HG02852 (cell line): ENCODE results near the gene ZKSCAN8.
A peak's percentile ranks its signal among the peaks of the same experiment; 100 is the strongest.

ENCODE experiments used
- ATAC-seq: cut with Tn5 transposase; IDR thresholded peaks from one replicate; pipeline ENCODE4 v1.9.1; 2021; ENCODE audit warnings: mild to moderate bottlenecking, moderate library complexity; ENCODE audit not compliant: unreplicated experiment

Gene ZKSCAN8

GRCh38 chr6:28137505-28137981 is 4.1 kb upstream of the ZKSCAN8 start:
- peak; percentile 25 for ATAC-seq

DNA sequence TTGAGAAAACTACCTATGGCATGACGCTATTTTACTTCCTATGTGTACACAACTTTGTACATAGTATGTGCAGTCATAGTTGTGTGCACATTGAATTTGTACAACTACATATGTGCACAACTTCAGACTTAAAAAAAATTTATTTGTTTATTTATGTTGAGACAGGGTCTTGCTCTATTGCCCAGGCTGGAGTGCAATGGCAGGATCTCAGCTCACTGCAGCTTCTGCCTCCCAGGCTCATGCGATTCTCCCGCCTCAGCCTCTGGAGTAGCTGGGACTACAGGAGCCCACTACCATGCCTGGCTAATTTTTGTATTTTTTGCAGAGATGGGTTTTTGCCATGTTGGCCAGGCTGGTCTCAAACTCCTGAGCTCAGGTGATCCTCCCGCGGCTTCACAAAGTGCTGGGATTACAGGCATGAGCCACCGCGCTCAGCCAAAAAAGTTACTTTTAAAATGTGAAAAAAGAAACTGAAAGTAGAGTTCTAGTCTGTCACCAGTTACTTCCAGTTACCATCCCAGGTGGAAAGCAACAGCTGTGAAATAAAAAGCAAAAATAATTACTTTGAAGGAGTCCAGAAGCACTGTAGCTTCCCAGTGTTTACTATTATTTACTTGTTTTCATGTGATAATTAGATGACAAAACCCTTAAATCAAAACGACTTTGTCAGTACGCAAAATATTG is 1.7 kb upstream of the ZKSCAN8 start:
- no peak for ATAC-seq

- ATAC-seq, result no peak
Measured at GRCh38 chr6:28140616-28141015, 1.1 kb upstream of the ZKSCAN8 start.

DNA sequence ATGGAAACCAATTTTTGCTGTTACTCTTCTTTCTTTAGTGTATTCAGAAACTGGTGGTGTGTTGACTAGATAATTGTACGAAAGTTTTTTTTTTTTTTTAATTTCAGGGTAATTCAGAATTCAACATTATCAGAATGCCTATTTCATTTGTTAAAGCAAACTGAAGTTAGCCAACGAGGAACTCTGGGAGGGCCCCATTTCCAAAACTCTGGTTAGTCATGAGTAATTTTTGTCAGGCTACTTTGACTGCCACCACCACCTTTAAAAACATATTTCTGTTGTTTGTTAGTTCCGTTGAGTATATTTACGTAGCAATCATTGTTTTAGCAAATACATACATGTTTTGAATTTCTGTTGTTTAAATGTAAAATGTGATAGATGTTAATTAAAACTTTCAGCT is 763 bp downstream of the ZKSCAN8 start:
- no peak for ATAC-seq

- ATAC-seq, result no peak
Measured at GRCh38 chr6:28145231-28145630, 3.5 kb downstream of the ZKSCAN8 start.

DNA sequence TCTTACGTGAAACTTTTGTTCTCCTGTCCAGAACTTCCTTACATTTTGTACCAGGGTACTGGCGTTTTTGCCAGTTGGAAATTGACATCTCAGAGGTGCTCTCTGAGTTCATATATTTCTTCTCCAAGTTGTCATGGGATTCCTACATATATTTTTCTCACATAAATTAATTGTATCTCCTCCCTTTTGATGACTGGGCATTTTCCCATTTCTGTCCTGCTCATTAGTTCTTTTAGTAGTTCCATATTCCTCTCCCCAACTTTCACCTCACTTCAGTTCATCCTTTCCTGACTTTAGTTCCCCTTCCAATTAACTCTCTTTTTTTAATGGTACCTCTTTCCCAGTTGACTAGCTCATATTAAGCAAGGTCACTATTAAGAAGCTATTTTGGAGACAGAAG is 10.8 kb downstream of the ZKSCAN8 start:
- no peak for ATAC-seq

- ATAC-seq, result no peak
Measured at GRCh38 chr6:28153546-28153945, 11.9 kb downstream of the ZKSCAN8 start.

DNA sequence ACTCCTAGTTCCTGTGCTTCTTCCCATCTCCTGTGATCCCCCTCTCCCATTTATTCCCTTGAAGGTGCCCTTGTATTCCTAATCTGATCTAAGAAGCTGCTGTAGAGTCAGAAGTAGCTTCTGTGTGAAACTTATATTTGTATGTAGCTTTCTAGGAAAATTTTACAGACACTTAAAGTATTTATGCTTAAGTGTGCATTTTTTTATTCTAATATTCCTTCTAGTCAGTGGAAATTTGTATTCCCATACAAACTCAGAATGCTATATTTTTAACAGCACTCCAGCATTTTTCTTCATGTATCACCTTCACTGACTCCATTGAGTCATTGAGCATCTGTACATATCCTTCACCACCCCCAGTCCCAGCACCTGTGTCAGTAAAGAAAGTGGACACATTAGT is 12.7 kb downstream of the ZKSCAN8 start:
- ATAC-seq, result no peak

DNA sequence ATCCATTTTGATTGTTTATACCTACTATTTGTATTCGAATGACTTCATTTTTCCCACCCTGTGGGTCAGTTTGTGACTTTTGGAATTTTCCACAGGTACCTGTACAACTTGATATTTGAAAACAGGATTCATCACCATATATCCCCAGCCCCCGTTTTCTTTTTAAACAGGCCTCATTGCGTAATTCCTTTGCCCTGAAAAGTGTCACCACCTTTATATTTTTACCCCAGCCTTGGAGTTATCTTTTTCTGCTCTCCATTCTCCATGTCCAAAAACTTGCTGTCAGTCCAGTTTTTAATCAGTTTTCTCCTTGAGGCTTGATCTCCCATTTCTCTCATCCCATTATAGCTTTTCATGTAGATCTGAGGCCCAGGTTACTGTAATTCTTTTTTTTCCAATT is 16.6 kb downstream of the ZKSCAN8 start:
- ATAC-seq, result no peak

DNA sequence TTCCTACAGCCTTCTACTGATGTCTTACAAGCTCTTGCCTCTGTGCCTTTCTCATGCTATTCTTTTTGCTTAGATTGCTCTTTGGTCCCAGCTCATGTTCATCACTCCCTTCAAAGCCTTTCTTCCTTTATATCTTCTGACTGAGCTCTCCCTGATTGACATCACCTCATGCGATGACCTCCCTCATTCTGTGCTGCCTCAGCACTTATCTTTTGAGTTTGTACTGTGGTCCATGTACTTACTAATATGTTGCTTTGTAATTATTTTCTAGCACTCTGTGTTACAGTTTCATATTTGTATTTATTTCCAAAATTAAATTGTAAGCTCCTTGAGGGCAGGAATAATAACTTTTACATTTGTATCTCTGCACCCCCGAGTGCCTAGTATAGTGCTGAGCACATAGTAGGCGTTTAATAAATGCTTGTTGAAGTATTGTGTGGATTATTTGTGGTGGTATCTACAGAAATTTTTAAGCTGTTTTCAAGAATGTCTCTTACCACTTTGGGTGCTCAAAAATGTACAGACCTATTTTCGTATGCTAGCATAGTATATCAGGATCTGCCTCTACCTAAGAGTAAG is 17.4 kb downstream of the ZKSCAN8 start:
- ATAC-seq, result no peak

DNA sequence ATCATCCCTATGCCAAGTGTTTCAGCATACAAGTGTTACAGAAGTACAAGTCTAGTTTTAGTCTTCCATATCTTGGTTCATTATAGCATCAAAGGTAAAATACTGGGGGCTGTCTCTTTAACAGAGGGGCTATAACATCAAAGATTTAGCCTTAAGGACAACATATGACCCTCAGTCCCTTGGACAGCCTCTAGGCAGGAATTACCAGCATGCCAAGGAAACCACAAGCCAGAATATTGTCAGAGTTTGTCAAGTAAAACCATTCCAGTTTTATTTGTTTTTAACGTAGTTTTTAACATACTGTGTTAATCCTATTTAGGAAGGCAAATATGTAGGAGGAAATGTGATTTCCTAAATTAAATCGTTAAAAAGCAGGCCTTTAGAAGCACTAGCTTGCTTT is 18.6 kb downstream of the ZKSCAN8 start:
- no peak for ATAC-seq

DNA sequence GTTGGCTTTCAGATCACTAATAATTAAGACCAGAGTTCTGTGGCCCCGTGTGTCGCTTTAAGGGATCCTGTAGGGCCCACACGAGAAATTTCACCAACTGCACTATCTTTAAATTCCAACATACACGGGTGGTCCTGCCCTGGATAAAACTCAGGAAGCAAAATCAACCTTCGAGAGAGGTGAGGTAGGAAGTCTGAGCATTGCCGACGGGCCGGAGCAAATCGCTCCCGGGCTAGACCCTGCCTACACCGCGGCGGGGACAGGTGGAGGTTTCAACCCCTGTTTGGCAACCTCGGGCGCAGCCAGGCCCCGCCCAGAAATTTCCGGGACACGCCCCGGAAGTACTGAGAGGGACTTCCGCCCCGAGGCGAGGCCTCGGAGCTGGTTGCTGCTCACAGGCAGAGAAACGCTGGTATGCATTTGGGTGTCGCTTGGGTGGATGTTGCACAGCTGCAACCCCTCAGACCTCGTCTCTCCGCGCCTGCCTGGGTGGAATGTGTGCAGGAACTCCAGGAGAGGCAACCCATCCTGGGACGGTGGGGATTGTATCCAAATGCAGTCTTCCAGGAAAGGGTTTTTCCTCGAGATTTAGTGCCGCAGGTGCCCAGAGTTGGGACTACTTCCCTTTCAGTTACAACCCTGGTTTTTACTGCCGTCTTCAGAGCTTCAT is 19.9 kb downstream of the ZKSCAN8 start:
- peak; percentile 97 for ATAC-seq

DNA sequence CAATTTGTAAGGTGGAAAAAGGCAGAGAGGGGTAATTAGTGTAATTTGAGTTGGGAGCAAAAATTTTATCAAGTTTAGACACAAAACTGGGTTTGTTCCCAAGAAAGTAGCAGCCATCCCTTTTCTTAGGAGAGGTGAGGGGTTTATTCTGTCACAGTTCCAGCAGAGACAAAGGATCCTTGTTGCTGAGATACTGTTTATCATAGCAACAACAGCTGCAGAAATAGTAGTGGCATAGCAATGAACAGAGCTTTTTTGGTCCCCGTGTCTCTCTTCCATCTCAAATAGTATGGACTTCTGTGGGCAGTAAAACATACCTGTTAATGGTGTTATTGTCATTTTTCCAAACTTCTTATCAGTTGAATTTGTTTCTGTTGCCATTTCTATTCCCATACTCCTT is 23.9 kb downstream of the ZKSCAN8 start:
- ATAC-seq, result no peak

- ATAC-seq, result no peak
Measured at GRCh38 chr6:28167068-28167467, 25.4 kb downstream of the ZKSCAN8 start.

GRCh38 chr6:28167926-28168325 is 26.2 kb downstream of the ZKSCAN8 start:
- no peak for ATAC-seq

GRCh38 chr6:28171271-28171670 is 29.6 kb downstream of the ZKSCAN8 start:
- no peak for ATAC-seq

DNA sequence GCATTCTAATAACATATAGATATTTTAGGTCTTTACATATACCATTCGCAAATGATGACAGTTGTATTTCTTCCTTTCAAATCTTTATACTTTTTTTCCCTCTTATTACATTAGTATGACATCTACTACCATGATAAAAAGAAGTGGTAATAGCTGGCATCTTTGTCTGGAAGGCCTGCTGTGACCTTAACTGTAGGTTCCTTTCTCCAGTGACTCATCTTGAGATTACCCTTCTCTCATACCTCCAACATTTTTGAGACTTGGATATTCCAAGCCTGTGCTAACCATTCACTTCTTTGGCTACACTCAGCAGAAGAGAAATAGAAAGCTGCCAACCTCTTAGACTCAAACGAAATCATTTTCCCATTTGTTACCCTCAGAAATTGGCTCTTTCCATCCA is 30.3 kb downstream of the ZKSCAN8 start:
- ATAC-seq, result no peak

DNA sequence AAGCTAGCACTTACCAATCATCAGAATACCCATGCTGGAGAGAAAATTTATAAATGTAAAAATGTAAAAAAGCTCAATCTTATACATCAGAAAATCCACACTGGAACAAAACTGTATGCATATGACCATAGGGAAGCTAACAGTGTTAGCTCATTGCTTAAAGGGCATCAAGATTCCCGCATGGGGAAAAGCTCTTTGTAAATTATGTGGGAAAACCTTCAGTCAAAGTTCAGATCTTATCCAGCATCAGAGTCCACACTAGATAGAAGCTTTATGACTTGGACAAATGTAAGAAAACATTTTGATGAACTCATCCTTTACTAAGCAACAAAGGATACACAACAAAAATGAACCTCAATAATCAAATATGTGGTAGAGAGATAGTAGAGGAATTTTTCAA is 34.7 kb downstream of the ZKSCAN8 start:
- ATAC-seq, result no peak

DNA sequence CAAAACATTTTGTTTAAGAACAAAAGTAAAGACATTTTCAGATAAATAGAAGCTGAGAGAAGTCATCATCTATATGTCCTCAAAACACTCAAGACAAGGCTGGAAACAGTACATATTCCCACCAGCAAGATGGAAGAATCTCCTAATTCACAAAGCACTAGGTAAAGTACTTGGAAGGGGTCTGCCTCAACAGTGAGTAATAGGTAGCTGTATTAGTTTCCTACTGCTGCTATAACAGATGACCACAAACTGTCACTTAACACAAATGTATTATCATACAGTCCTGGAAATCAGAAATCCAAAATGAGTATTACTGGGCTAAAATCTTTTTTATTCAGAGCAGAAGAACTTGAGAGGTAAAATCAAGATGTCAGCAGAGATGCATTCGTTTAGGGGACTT is 40.6 kb downstream of the ZKSCAN8 start:
- no peak for ATAC-seq

GRCh38 chr6:28188111-28188979 is 46.7 kb downstream of the ZKSCAN8 start:
- ATAC-seq, result no peak

DNA sequence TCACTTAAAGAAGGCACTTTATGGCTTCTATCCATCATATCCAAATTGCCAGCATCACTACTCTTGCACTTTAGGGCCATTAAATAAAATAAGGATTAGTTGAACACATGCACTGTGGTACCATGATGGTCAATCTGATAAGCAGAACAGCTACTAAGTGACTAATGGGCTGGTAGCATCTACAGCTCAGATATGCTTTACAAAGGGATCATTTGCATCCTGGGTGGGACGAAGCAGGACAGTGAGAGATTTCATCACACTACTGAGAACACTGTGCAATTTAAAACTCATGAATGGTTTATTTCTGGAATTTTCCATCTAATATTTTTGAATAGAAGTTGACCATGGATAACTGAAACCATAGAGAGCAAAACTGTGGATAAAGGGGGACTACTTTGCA is 58.3 kb downstream of the ZKSCAN8 start:
- ATAC-seq, result no peak
